ENCODE results near the gene DENND6A.

Gene DENND6A

GRCh38 chr3:57731311-57731710, 38.4 kb upstream of the DENND6A start:
- no peaks in the 10 kb centered on the region for H3K36me3 ChIP-seq (replicated peaks; ENCODE audit: insufficient read depth, low read length)
- no peak overlapping the region for H3K9ac ChIP-seq (ENCODE audit: low read length)
- H2AFZ ChIP-seq (ENCODE audit: low read length) = no peak overlapping the region
- no peak overlapping the region for H3K27ac ChIP-seq (ENCODE audit: low read length)
- no peaks in the 10 kb centered on the region for H3K4me1 ChIP-seq (ENCODE audit: low read length)
- TF ChIP-seq EZH2phosphoT487 (IDR thresholded peaks at IDR 0.05; ENCODE audit: low read length) (no peak), EZH2 (optimal IDR thresholded peaks at IDR 0.05; ENCODE audit: low read depth, low read length) (no peak)
- H3K4me3 ChIP-seq (ENCODE audit: low read length) = no peak overlapping the region
- H4K20me1 ChIP-seq (ENCODE audit: insufficient read depth, low read length) = no peaks in the 10 kb centered on the region
- H3F3A ChIP-seq (ENCODE audit: insufficient read depth, low read length) = no peaks in the 10 kb centered on the region
- no peaks in the 10 kb centered on the region for H3K79me2 ChIP-seq (ENCODE audit: low read length)
- no peaks in the 10 kb centered on the region for H3K27me3 ChIP-seq (replicated peaks; ENCODE audit: insufficient read depth, low read length)
- no peak overlapping the region for H3K4me2 ChIP-seq (ENCODE audit: low read depth, low read length)
- no peak for DNase-seq
- H3K9me3 ChIP-seq (replicated peaks; ENCODE audit: insufficient read depth, low read length) = no peaks in the 10 kb centered on the region
- no peaks in the 10 kb centered on the region for H3K9me2 ChIP-seq (replicated peaks; ENCODE audit: insufficient read depth, low read length)

GRCh38 chr3:57730682-57731081, 37.8 kb upstream of the DENND6A start:
- Histone ChIP-seq H3K4me1 (ENCODE audit: low read length) (no peaks in the 10 kb centered on the region), H3K9me2 (replicated peaks; ENCODE audit: insufficient read depth, low read length) (no peaks in the 10 kb centered on the region), H3K27me3 (replicated peaks; ENCODE audit: insufficient read depth, low read length) (no peaks in the 10 kb centered on the region), H2AFZ (ENCODE audit: low read length) (no peak overlapping the region), H3K4me2 (ENCODE audit: low read depth, low read length) (no peak overlapping the region), H3F3A (ENCODE audit: insufficient read depth, low read length) (no peaks in the 10 kb centered on the region), H3K27ac (ENCODE audit: low read length) (no peak overlapping the region), H3K9ac (ENCODE audit: low read length) (no peak overlapping the region), H4K20me1 (ENCODE audit: insufficient read depth, low read length) (no peaks in the 10 kb centered on the region), H3K79me2 (ENCODE audit: low read length) (no peaks in the 10 kb centered on the region), H3K36me3 (replicated peaks; ENCODE audit: insufficient read depth, low read length) (no peaks in the 10 kb centered on the region), H3K4me3 (ENCODE audit: low read length) (no peak overlapping the region), H3K9me3 (replicated peaks; ENCODE audit: insufficient read depth, low read length) (no peaks in the 10 kb centered on the region)
- TF ChIP-seq, protein P1, sequence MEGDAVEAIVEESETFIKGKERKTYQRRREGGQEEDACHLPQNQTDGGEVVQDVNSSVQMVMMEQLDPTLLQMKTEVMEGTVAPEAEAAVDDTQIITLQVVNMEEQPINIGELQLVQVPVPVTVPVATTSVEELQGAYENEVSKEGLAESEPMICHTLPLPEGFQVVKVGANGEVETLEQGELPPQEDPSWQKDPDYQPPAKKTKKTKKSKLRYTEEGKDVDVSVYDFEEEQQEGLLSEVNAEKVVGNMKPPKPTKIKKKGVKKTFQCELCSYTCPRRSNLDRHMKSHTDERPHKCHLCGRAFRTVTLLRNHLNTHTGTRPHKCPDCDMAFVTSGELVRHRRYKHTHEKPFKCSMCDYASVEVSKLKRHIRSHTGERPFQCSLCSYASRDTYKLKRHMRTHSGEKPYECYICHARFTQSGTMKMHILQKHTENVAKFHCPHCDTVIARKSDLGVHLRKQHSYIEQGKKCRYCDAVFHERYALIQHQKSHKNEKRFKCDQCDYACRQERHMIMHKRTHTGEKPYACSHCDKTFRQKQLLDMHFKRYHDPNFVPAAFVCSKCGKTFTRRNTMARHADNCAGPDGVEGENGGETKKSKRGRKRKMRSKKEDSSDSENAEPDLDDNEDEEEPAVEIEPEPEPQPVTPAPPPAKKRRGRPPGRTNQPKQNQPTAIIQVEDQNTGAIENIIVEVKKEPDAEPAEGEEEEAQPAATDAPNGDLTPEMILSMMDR (IDR thresholded peaks at IDR 0.05; ENCODE audit: low read length) = no peak
- TF ChIP-seq EZH2 (optimal IDR thresholded peaks at IDR 0.05; ENCODE audit: low read depth, low read length) (no peak), EZH2phosphoT487 (IDR thresholded peaks at IDR 0.05; ENCODE audit: low read length) (no peak)
- no peak for DNase-seq

GRCh38 chr3:57729334-57730045, 36.6 kb upstream of the DENND6A start:
- no peak overlapping the region for H3K9ac ChIP-seq (ENCODE audit: low read length)
- no peaks in the 10 kb centered on the region for H3K9me2 ChIP-seq (replicated peaks; ENCODE audit: insufficient read depth, low read length)
- no peak overlapping the region for H2AFZ ChIP-seq (ENCODE audit: low read length)
- H3K4me2 ChIP-seq (ENCODE audit: low read depth, low read length) = no peak overlapping the region
- no peaks in the 10 kb centered on the region for H3K4me1 ChIP-seq (ENCODE audit: low read length)
- H3K36me3 ChIP-seq (replicated peaks; ENCODE audit: insufficient read depth, low read length) = no peaks in the 10 kb centered on the region
- no peaks in the 10 kb centered on the region for H3K9me3 ChIP-seq (replicated peaks; ENCODE audit: insufficient read depth, low read length)
- no peaks in the 10 kb centered on the region for H4K20me1 ChIP-seq (ENCODE audit: insufficient read depth, low read length)
- no peak overlapping the region for H3K27ac ChIP-seq (ENCODE audit: low read length)
- H3F3A ChIP-seq (ENCODE audit: insufficient read depth, low read length) = no peaks in the 10 kb centered on the region
- H3K79me2 ChIP-seq (ENCODE audit: low read length) = no peaks in the 10 kb centered on the region
- TF ChIP-seq, protein P1 (IDR thresholded peaks at IDR 0.05; ENCODE audit: low read length) = no peak
- TF ChIP-seq EZH2phosphoT487 (IDR thresholded peaks at IDR 0.05; ENCODE audit: low read length) (no peak), EZH2 (optimal IDR thresholded peaks at IDR 0.05; ENCODE audit: low read depth, low read length) (no peak)
- no peaks in the 10 kb centered on the region for H3K27me3 ChIP-seq (replicated peaks; ENCODE audit: insufficient read depth, low read length)
- DNase-seq = no peak
- no peak overlapping the region for H3K4me3 ChIP-seq (ENCODE audit: low read length)

GRCh38 chr3:57727106-57727505, 34.2 kb upstream of the DENND6A start:
- Histone ChIP-seq H3K9me2 (replicated peaks; ENCODE audit: insufficient read depth, low read length) (no peaks in the 10 kb centered on the region), H4K20me1 (ENCODE audit: insufficient read depth, low read length) (no peaks in the 10 kb centered on the region), H3K9ac (ENCODE audit: low read length) (no peak overlapping the region), H3K9me3 (replicated peaks; ENCODE audit: insufficient read depth, low read length) (no peaks in the 10 kb centered on the region), H3K27ac (ENCODE audit: low read length) (no peak overlapping the region), H3K4me1 (ENCODE audit: low read length) (no peaks in the 10 kb centered on the region), H3K4me3 (ENCODE audit: low read length) (no peak overlapping the region), H3K36me3 (replicated peaks; ENCODE audit: insufficient read depth, low read length) (no peaks in the 10 kb centered on the region), H3K4me2 (ENCODE audit: low read depth, low read length) (no peak overlapping the region), H2AFZ (ENCODE audit: low read length) (no peak overlapping the region), H3K27me3 (replicated peaks; ENCODE audit: insufficient read depth, low read length) (no peaks in the 10 kb centered on the region), H3K79me2 (ENCODE audit: low read length) (no peaks in the 10 kb centered on the region), H3F3A (ENCODE audit: insufficient read depth, low read length) (no peaks in the 10 kb centered on the region)
- no peak for DNase-seq
- TF ChIP-seq EZH2 (optimal IDR thresholded peaks at IDR 0.05; ENCODE audit: low read depth, low read length) = no peak
- TF ChIP-seq, protein P1 (IDR thresholded peaks at IDR 0.05; ENCODE audit: low read length) = no peak
- TF ChIP-seq EZH2phosphoT487 (IDR thresholded peaks at IDR 0.05; ENCODE audit: low read length) = no peak

Measured in MM.1S (cell line).